ENCODE data around the gene ARPIN. TPM values are rescaled to one million over a fixed set of nuclear protein-coding genes. Genes with fewer than 3 reads are reported as not detected.

ARPIN gene
- total and polyA plus RNA-seq, 5 donors, result 10.1 to 16.0 (median 12.9) TPM

- 47% methylated on average over 2 of the region's 2 CpGs for whole genome bisulfite sequencing
- H3K4me3 ChIP-seq (ENCODE audit: low read length), result no peak overlapping the region
- H3K9me3 ChIP-seq (ENCODE audit: control insufficient read depth, low read length), result no peaks in the 10 kb centered on the region
- H3K4me1 ChIP-seq (ENCODE audit: control insufficient read depth, insufficient read depth, low read length), result no peaks in the 10 kb centered on the region
- intact Hi-C loops (cut with DNase I), result loop anchor here in 2 of 4 donors (10.0 kb wide), 2 partner anchors 145 to 165 kb away; no protein-coding TSS in a partner anchor
- no peaks in the 10 kb centered on the region for H3K27me3 ChIP-seq (ENCODE audit: control insufficient read depth, insufficient read depth)
- H3K27ac ChIP-seq (ENCODE audit: low read length), result no peak overlapping the region
- ATAC-seq (no peak), DNase-seq (no peak)
Observed at GRCh38 chr15:89909611-89910010, 3.1 kb downstream of the ARPIN start.

DNA sequence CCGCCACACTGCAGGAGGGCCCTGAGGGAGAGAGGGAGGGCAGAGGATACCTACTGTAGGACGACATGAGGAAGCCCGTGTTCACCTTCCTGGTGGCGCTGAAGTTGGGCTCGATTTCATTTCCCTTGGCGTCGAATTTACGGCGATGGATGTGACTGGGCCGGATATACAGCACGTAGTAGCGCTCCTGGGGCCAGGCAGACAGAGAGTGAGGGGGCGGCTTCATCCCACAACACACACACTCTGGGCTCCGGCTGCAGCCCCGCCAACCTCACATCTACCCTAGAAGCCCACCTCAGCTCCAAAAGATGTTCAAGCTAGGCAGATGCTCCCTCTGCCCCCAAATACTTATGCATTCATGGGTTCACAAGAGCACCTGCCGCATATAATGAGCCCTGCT is 4.5 kb downstream of the ARPIN start:
- no peak overlapping the region for H3K27ac ChIP-seq (ENCODE audit: low read length)
- no peaks in the 10 kb centered on the region for H3K9me3 ChIP-seq (ENCODE audit: control insufficient read depth, low read length)
- ATAC-seq (no peak), DNase-seq (no peak)
- WGBS, result 93% methylated on average over 16 of the region's 16 CpGs
- H3K27me3 ChIP-seq (ENCODE audit: control insufficient read depth, insufficient read depth), result no peaks in the 10 kb centered on the region
- intact Hi-C loops (cut with DNase I), result loop anchor here in 1 of 4 donors (10.0 kb wide), 1 partner anchor 167 kb away; no protein-coding TSS in a partner anchor
- no peaks in the 10 kb centered on the region for H3K4me1 ChIP-seq (ENCODE audit: control insufficient read depth, insufficient read depth, low read length)
- H3K4me3 ChIP-seq (ENCODE audit: low read length), result no peak overlapping the region

- ATAC-seq (no peak), DNase-seq (no peak)
- intact Hi-C loops (cut with DNase I), result loop anchor here in 1 of 4 donors (10.0 kb wide), 1 partner anchor 168 kb away; no protein-coding TSS in a partner anchor
- H3K4me1 ChIP-seq (ENCODE audit: control insufficient read depth, insufficient read depth, low read length), result no peaks in the 10 kb centered on the region
- no peaks in the 10 kb centered on the region for H3K27me3 ChIP-seq (ENCODE audit: control insufficient read depth, insufficient read depth)
- 93% methylated on average over 7 of the region's 7 CpGs for WGBS
- no peak overlapping the region for H3K4me3 ChIP-seq (ENCODE audit: low read length)
- H3K27ac ChIP-seq (ENCODE audit: low read length), result no peak overlapping the region
- H3K9me3 ChIP-seq (ENCODE audit: control insufficient read depth, low read length), result no peaks in the 10 kb centered on the region
Observed at GRCh38 chr15:89907289-89907688, 5.5 kb downstream of the ARPIN start.

- DNase-seq (no peak), ATAC-seq (no peak)
- Histone ChIP-seq H3K4me1 (ENCODE audit: control insufficient read depth, insufficient read depth, low read length) (peaks cover 3% of the 10 kb centered on the region), H3K27ac (ENCODE audit: low read length) (no peak overlapping the region), H3K4me3 (ENCODE audit: low read length) (no peak overlapping the region), H3K27me3 (ENCODE audit: control insufficient read depth, insufficient read depth) (no peaks in the 10 kb centered on the region), H3K9me3 (ENCODE audit: control insufficient read depth, low read length) (no peaks in the 10 kb centered on the region)
- WGBS, result 93% methylated on average over 5 of the region's 5 CpGs
- intact Hi-C loops (cut with DNase I), result loop anchor here in 1 of 4 donors (10.0 kb wide), 1 partner anchor 169 kb away; no protein-coding TSS in a partner anchor
Observed at GRCh38 chr15:89905846-89906378, 6.8 kb downstream of the ARPIN start.

DNA sequence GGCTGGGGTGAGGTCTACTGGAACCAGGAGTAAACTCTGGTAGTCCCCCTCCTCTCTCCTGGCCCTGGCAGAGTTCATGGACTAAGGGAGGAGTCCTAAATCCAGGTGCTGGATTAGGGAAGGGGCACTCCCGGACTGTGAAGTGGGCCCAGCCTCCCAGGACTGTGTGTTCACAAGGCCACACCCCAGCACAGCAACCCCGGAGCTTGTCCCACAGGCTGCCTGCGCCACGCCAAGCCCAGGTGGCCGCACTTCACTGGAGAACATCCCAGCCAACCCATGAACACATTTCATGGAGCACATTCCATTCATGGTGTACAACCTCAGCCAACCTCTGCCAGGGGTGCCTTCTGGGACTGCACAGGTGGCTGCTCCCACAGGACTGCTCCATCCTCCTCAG is 8.2 kb downstream of the ARPIN start:
- Histone ChIP-seq H3K4me3 (ENCODE audit: low read length) (no peak overlapping the region), H3K27ac (ENCODE audit: low read length) (no peak overlapping the region), H3K4me1 (ENCODE audit: control insufficient read depth, insufficient read depth, low read length) (peaks cover 3% of the 10 kb centered on the region), H3K9me3 (ENCODE audit: control insufficient read depth, low read length) (no peaks in the 10 kb centered on the region), H3K27me3 (ENCODE audit: control insufficient read depth, insufficient read depth) (no peaks in the 10 kb centered on the region)
- 95% methylated on average over 5 of the region's 5 CpGs for WGBS
- intact Hi-C loops (cut with DNase I), result loop anchor here in 2 of 4 donors (5.0 to 10.0 kb wide), 2 partner anchors 168 to 170 kb away; no protein-coding TSS in a partner anchor
- peak in 1 of 3 donors; percentile 53 for DNase-seq
- no peak for ATAC-seq

- intact Hi-C loops (cut with DNase I), result loop anchor here in 2 of 4 donors (5.0 to 10.0 kb wide), 2 partner anchors 169 to 171 kb away; no protein-coding TSS in a partner anchor
- Histone ChIP-seq H3K4me3 (ENCODE audit: low read length) (no peak overlapping the region), H3K4me1 (ENCODE audit: control insufficient read depth, insufficient read depth, low read length) (peaks cover 3% of the 10 kb centered on the region), H3K9me3 (ENCODE audit: control insufficient read depth, low read length) (no peaks in the 10 kb centered on the region), H3K27ac (ENCODE audit: low read length) (no peak overlapping the region), H3K27me3 (ENCODE audit: control insufficient read depth, insufficient read depth) (no peaks in the 10 kb centered on the region)
- WGBS, result 94% methylated on average over 11 of the region's 11 CpGs
- DNase-seq, result no peak
- ATAC-seq, result no peak
Observed at GRCh38 chr15:89903858-89904130, 9.0 kb downstream of the ARPIN start.

- intact Hi-C loops (cut with DNase I), result loop anchor here in 2 of 4 donors (5.0 to 10.0 kb wide), 2 partner anchors 169 to 172 kb away; no protein-coding TSS in a partner anchor
- 95% methylated on average over 15 of the region's 15 CpGs for WGBS
Observed at GRCh38 chr15:89903015-89903857, 9.5 kb downstream of the ARPIN start.

DNA sequence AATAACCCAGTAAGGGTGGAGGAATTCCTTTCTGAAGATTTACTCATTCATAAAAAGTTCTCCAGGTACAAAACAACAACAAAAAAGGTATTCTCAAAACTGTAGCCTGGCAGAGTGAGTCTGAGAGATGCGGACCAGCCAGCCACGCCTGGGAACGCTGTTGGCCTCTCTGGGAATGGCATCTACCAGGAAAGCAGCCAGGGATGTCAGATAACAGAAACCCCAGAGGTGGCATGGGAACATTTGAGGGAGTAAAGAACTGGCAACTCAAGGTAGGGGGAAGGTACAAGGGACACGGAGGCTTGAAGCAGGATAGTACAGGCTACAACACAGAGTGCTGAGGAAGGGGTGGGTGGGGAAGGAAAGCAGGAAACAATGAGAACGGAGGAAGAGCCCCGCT is 11.9 kb downstream of the ARPIN start:
- intact Hi-C loops (cut with DNase I), result loop anchor here in 2 of 4 donors (5.0 to 10.0 kb wide), 2 partner anchors 171 to 174 kb away; no protein-coding TSS in a partner anchor
- no peaks in the 10 kb centered on the region for H3K9me3 ChIP-seq (ENCODE audit: control insufficient read depth, low read length)
- 58% methylated on average over 6 of the region's 6 CpGs for WGBS
- H3K27me3 ChIP-seq (ENCODE audit: control insufficient read depth, insufficient read depth), result no peaks in the 10 kb centered on the region
- no peak overlapping the region for H3K4me3 ChIP-seq (ENCODE audit: low read length)
- peaks cover 3% of the 10 kb centered on the region for H3K4me1 ChIP-seq (ENCODE audit: control insufficient read depth, insufficient read depth, low read length)
- DNase-seq (no peak), ATAC-seq (peak; percentile 55 to 77)
- H3K27ac ChIP-seq (ENCODE audit: low read length), result no peak overlapping the region

More at GRCh38 chr15:89903015-89903857, 9.5 kb downstream of the ARPIN start:
- DNase-seq (no peak), ATAC-seq (no peak)
- Histone ChIP-seq H3K27me3 (ENCODE audit: control insufficient read depth, insufficient read depth) (no peaks in the 10 kb centered on the region), H3K9me3 (ENCODE audit: control insufficient read depth, low read length) (no peaks in the 10 kb centered on the region), H3K27ac (ENCODE audit: low read length) (no peak overlapping the region), H3K4me3 (ENCODE audit: low read length) (no peak overlapping the region), H3K4me1 (ENCODE audit: control insufficient read depth, insufficient read depth, low read length) (peaks cover 3% of the 10 kb centered on the region)

DNA sequence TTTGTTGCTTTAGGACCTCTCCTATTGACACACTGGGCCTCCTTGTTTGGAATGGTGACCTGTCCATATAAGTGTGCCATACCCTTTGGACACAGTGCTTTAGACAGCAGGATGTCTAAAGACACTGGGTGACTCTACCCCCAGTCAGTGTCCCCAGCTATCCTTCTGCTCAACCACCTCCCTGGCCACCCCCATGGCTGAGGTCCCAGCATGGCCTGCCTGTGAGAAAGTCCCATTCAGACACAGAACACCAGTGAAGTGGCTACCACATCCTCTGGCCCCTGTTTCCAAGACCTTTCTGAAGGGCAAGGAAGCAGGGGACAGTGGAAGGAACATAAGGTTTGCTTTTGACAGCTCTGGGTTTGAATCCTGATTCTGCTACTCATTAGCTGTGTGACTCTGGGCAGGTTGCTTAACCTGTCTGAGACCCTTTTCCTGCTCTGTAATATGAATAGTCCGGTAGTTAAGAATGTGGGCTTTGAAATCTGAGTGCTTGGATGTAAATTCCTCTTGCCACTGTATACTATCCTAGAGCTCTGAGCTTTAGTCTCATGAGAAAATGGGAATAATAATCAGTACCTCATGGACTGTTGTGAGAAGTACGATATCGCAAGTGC is 12.7 kb downstream of the ARPIN start:
- no peak for DNase-seq
- WGBS, result 91% methylated on average over 3 of the region's 3 CpGs
- intact Hi-C loops (cut with DNase I), result loop anchor here in 3 of 4 donors (5.0 to 10.0 kb wide), 3 partner anchors 172 to 182 kb away; no protein-coding TSS in a partner anchor

GRCh38 chr15:89899295-89899945 is 13.3 kb downstream of the ARPIN start:
- DNase-seq (no peak), ATAC-seq (peak in 1 of 2 donors; percentile 7)
- no peak overlapping the region for H3K27ac ChIP-seq (ENCODE audit: low read length)
- WGBS, result 83% methylated on average over 12 of the region's 12 CpGs
- H3K4me1 ChIP-seq (ENCODE audit: control insufficient read depth, insufficient read depth, low read length), result peaks cover 4% of the 10 kb centered on the region
- intact Hi-C loops (cut with DNase I), result loop anchor here in 1 of 4 donors (5.0 kb wide), 1 partner anchor 183 kb away; no protein-coding TSS in a partner anchor
- no peak overlapping the region for H3K4me3 ChIP-seq (ENCODE audit: low read length)
- H3K9me3 ChIP-seq (ENCODE audit: control insufficient read depth, low read length), result no peaks in the 10 kb centered on the region
- H3K27me3 ChIP-seq (ENCODE audit: control insufficient read depth, insufficient read depth), result no peaks in the 10 kb centered on the region

More for the DNA sequence above, 12.7 kb downstream of the ARPIN start:
- no peaks in the 10 kb centered on the region for H3K9me3 ChIP-seq (ENCODE audit: control insufficient read depth, low read length)
- H3K4me3 ChIP-seq (ENCODE audit: low read length), result no peak overlapping the region
- H3K27ac ChIP-seq (ENCODE audit: low read length), result no peak overlapping the region
- ATAC-seq, result no peak
- peaks cover 3% of the 10 kb centered on the region for H3K4me1 ChIP-seq (ENCODE audit: control insufficient read depth, insufficient read depth, low read length)
- H3K27me3 ChIP-seq (ENCODE audit: control insufficient read depth, insufficient read depth), result no peaks in the 10 kb centered on the region
